ENCODE data around the gene C1orf174.

C1orf174 gene

DNA sequence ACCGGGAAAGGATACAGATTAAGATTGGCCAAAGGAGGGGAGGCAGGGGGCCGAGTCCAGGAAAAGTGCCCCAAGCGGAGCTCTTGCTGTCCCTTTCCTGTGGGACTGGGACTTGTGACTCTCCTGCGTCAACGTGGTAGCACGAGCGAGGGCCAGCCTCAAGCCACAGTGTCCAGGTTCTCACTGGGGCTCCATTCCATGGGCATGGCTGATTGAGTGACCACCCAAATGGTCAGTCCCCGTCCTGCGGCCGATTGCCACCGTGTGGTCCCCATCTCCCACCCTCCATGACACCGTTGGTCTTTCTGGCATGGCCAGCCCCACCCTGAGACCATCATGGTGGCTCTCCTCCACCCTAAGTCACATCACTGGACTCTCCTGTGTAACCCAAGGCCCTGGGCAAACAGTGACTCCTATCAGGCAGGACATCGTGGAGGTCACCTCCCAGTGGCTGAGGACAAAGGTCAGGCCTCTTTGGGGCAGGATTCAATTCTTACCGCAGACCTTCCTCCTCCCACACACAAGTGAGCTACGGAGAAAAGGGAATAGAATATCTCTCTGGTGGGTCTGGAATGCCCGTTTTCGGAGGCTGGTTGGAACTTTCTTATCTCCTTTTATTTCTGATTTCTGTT, 8.9 kb upstream of the C1orf174 start:
- no peak for DNase-seq

- DNase-seq, result no peak
Measured at GRCh38 chr1:3907621-3908165, 7.6 kb upstream of the C1orf174 start.

DNA sequence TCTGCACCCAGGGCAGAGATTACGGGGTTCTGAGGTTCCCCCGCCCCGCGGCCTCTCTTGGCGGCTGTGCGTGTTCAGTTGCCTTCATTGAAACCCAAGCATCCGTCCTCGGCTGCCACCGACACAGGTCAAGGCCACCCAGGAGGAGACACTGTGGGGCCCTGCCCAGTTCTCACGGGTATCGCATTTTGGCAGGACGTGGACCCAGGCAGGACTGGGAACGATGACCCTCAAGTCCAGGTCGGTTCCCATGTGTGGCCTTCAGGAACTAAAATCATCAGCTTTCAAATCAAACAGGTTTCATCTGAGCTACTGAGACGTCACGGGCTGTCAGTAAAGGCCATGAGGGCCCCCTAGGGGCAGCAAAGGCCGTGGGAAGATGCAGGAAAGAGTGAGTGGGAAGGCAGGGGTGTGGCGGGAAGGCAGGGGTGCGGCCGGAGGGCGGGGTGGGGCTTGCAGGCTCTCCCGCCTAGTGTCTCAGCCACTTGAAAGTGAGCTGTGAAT, 7.0 kb upstream of the C1orf174 start:
- no peak for DNase-seq

DNA sequence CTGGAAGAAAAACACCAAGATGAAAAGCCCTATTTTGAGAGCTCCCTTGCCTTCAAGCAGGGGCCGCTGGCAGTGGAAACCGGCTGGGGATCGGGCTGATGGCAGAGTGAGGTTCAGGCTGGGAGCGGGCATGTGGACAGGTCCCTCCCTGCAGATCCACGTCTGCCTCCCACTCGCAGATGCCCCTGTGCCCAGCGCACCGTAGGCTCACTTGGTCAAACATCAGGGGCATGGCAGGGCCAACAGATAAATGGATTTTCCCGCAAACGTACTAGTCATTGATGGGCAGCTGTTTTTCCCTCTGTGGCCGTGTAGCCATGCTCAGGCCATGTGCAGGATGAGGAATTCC, 6.6 kb upstream of the C1orf174 start:
- DNase-seq, result no peak

- DNase-seq, result no peak
Measured at GRCh38 chr1:3905953-3906671, 6.0 kb upstream of the C1orf174 start.

DNA sequence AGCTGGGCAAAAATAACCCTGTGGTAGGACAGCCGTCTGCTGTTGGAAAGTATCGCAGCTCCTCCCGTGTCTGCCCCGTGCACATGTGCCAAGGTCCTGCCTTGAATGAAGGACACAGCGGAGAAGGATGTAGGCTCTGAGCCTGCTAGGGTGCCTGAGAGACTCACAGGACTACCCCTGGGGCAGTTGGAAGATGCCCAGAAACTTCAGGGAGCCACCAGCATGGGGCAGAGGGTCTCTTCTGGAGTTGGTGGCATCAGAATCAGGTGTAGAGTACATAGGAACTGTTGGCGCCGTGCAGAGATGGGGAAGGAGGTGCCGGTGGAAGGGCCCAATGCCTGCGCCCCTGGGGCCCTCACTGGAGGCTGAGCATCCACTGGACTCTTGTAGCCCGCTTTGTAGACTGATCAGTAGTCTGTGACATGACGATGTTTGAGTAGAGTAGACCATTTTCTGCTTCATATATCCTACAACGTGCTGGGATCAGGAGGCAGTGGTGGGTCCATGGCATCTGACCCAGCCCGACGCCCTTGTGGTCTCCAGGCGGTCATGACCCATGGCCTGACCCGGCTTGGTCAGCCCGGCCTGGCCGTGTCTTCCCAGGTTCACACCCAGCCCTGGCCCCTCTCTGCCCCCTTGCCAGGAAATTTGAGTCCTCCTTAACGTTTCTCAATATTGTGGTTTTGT, 5.3 kb upstream of the C1orf174 start:
- DNase-seq, result no peak

DNA sequence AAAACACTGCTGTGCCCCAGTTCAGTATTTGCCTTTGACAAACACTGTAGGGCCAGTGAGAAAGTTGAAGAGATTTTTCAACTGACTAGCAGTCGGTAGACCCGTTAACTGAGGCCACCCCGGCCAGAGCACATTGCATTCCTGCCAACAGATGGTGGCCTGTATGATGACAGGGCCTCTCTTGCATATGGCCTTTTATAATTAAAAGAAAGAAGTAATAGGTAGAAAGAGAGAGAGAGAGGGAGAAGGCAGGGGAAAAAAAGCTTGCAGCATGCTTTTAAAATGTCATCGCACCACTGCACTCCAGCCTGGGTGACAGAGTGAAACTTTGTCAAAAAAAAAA, 4.7 kb upstream of the C1orf174 start:
- DNase-seq, result no peak

GRCh38 chr1:3904006-3904842, 4.2 kb upstream of the C1orf174 start:
- no peak for DNase-seq

DNA sequence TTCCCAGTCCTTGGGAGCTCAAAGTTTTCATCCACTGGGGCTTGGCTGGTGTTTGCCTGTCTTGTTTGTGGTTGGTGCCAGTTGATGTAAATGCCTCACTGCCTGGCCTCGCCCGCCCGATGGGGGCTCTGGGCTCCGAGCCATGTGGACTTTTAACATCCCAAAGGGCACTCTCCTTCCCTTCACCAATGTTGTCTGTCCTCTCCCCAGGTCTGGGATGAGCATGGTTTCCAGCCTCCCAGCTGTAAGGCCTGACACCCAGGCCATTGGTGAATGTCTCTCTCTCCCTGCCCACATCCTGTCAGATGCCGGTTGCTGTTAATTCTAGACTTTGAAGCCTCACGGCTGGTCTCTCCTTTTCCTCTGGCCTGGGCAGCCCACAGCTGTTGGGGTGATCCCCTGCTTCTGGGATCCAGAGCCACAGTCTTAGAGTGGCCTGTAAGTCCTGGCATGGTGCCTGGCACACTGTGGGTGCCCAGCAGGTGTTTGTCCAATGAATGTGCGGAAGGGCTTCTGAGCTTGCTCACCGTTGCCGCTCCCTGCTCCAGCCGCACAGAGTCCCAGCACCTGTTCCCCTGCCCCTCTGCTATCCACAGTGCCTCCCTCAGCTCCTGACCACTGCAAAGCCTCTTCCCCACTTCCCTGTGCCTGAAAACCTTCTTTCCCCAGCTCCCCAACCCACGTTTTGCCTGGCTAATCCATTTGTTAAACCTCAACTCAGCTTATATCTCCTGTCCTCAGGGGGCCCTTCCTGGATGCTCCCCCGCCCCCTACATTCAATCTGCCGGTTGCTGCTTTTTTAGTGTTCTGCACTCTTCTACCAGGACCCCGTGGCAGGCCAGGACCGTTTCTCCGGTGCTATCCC, 3.3 kb upstream of the C1orf174 start:
- DNase-seq, result no peak

DNA sequence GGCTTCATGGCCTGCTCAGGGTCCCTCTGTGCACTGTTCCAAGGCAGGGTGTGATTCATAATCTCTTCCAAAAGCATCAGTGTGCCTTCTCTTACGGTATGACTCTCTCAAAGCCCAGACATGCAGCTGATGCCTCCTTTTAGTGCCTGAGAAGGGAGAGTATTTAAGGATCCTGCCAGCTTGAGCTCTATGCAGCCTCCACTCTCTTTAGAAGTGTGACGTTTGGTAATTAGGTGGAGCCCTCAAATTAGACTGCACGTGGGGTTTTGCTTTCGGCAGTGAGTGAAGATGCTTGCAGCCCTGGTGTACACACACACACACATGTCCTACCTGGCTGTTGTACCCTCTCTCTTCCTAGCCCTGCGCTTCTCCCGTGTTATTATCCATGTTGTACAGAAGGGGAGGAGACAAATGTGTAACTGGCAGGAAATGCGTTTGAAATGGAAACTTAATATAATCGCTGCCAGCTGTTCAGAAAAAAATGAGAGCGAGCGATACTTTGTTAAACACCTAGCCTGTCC, 2.6 kb upstream of the C1orf174 start:
- no peak for DNase-seq

- no peak for DNase-seq
Measured at GRCh38 chr1:3902111-3902511, 2.0 kb upstream of the C1orf174 start.

GRCh38 chr1:3900969-3901529, 977 bp upstream of the C1orf174 start:
- peak; percentile 83 to 86 for DNase-seq

DNA sequence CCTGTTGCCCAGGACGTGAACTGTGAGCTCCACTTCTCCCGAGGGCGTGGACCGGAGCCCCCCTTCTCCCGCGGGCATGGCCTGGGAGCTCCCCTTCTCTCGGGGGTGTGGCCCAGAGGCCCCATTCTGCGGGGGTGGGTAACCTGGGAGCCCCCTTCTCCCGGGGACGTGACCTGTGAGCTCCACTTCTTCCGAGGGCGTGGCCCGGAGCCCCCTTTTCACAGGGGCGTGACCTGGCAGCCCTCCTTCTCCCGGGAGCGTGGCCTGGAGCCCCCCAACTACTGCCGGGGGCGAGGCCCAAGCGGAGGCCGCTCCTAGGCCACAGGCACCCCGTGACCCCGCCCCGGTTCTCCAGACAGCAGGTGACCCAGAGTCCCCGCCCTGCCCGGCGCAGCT, 320 bp downstream of the C1orf174 start:
- no peak for DNase-seq

GRCh38 chr1:3898994-3899753, 898 bp downstream of the C1orf174 start:
- DNase-seq, result no peak

DNA sequence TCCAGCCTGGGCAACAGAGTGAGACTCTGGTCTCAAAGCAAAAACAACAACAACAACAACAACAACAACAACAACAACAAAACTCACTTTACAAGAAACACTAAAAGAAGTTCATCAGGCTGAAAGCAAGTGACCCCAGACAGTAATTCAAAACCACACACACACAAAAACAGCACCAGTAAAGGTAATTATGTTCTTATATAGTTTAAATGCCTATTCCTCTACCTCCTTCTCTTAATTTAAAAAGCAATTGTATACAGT, 1.7 kb downstream of the C1orf174 start:
- DNase-seq, result no peak

GRCh38 chr1:3896396-3897000, 3.6 kb downstream of the C1orf174 start:
- no peak for DNase-seq

DNA sequence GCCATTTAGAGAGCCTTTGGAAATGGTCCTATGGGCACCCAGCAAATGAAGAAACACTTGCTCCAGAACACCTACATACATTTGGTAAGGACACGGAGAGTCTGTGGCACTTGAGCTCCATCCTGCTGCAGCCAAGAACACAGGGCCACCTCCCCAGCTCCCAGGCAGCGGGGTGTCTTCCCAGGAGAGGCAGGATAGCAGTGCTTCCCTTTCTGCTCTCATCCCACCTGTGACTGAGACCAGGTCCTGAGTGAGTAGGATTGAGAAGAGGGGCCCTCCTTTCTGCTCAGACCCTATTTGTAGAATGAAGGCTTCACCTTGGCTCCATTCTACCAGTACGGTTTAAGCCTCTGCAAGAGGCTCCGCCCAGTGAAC, 4.1 kb downstream of the C1orf174 start:
- no peak for DNase-seq

- no peak for DNase-seq
Measured at GRCh38 chr1:3895279-3895950, 4.7 kb downstream of the C1orf174 start.

- DNase-seq, result no peak
Measured at GRCh38 chr1:3894626-3895278, 5.3 kb downstream of the C1orf174 start.

Measured in NCI-H187 (cell line).